Endothelial cell of umbilical vein (primary cell): Measurements from ENCODE around the gene SLC6A19. TPM values are rescaled to one million over a fixed set of nuclear protein-coding genes. Genes with fewer than 3 reads are reported as not detected.

Source experiments
- BruUV-seq: library from RNA; stranded (reverse); fragments of 400-500 nt; replicated peaks from 2 replicates; lab custom pipeline; 2021; lab: Mats Ljungman, UMichigan
- CTCF ChIA-PET: fragments of 300-600, 350-600 bp; sonication (Branson Sonifier 250); formaldehyde crosslinking; loops from one replicate; lab custom pipeline; 2021; ENCODE audit warnings: antibody characterized with exemption, inconsistent platforms; lab: Charles Lee
- POLR2A ChIA-PET: fragments of 300-600, 350-600 bp; sonication (Branson Sonifier 250); formaldehyde crosslinking; loops from one replicate; lab custom pipeline; 2021; ENCODE audit warnings: antibody characterized with exemption, inconsistent platforms; lab: Charles Lee
- DNase-seq: peaks from one replicate; pipeline ENCODE4 v3.0.0-alpha.2; 2011; ENCODE audit warnings: low read depth, low spot score
- FAIRE-seq: peaks from 2 replicates; lab custom pipeline; 2011; peaks lifted over from hg19 to GRCh38; lab: Jason Lieb, UNC
- H2AFZ ChIP-seq: 2 replicates; pipeline ENCODE4 v1.6.0; 2012; ENCODE audit warnings: low read depth, low read length, control low read depth, inconsistent platforms
- H3K27ac ChIP-seq: 2 replicates; pipeline ENCODE4 v1.5.1; 2011; ENCODE audit warnings: low read depth, mild to moderate bottlenecking, control low read depth, low read length, moderate library complexity; ENCODE audit not compliant: insufficient read depth
- H3K27me3 ChIP-seq, 2 experiments: 2 replicates each; pipeline versions ENCODE4 v1.6.0 to v1.6.1; 2011; ENCODE audit warnings: low read length in 2 of 2, mixed read lengths in 1 of 2; ENCODE audit not compliant: control insufficient read depth in 2 of 2, insufficient read depth in 2 of 2
- H3K36me3 ChIP-seq, 2 experiments: 2 replicates in 1 of 2; 3 replicates in 1 of 2; pipeline ENCODE4 v1.5.1; 2011; ENCODE audit warnings: low read length in 2 of 2, mild to moderate bottlenecking in 1 of 2, moderate library complexity in 1 of 2; ENCODE audit not compliant: control insufficient read depth in 2 of 2, insufficient read depth in 2 of 2; ENCODE audit errors: extremely low read depth in 1 of 2
- H3K4me1 ChIP-seq: 3 replicates; pipeline ENCODE4 v1.5.1; 2011; ENCODE audit warnings: mild to moderate bottlenecking, low read length; ENCODE audit not compliant: control insufficient read depth, insufficient read depth; ENCODE audit errors: extremely low read depth
- H3K4me2 ChIP-seq: 2 replicates; pipeline ENCODE4 v1.6.1; 2011; ENCODE audit warnings: low read length, control low read depth, mixed read lengths; ENCODE audit not compliant: insufficient read depth
- H3K4me3 ChIP-seq, 3 experiments: fragments of 200-600 bp in 1 of 3; sonication (generic), shearing (Covaris generic) in 1 of 3; replicated peaks in 1 of 3; 2 replicates each; pipeline ENCODE4 v1.5.1; 2011 to 2016; ENCODE audit warnings: control low read depth in 3 of 3, low read length in 3 of 3, mild to moderate bottlenecking in 2 of 3, inconsistent platforms in 1 of 3, low read depth in 1 of 3, moderate library complexity in 1 of 3; ENCODE audit not compliant: insufficient read depth in 1 of 3
- H3K79me2 ChIP-seq: 2 replicates; pipeline ENCODE4 v1.6.0; 2012; ENCODE audit warnings: low read length, inconsistent platforms; ENCODE audit not compliant: control insufficient read depth, insufficient read depth
- H3K9ac ChIP-seq: replicated peaks from 2 replicates; pipeline ENCODE3; 2011; ENCODE audit warnings: low read length, control low read depth; ENCODE audit not compliant: insufficient read depth; ENCODE audit errors: extremely low read depth
- H3K9me1 ChIP-seq: replicated peaks from 3 replicates; pipeline ENCODE4 v1.6.0; 2011; ENCODE audit warnings: mild to moderate bottlenecking, low read length; ENCODE audit not compliant: control insufficient read depth, insufficient read depth; ENCODE audit errors: extremely low read depth
- H3K9me3 ChIP-seq: replicated peaks from 2 replicates; pipeline ENCODE4 v1.5.1; 2012; ENCODE audit warnings: low read length, inconsistent platforms; ENCODE audit not compliant: control insufficient read depth, insufficient read depth
- H4K20me1 ChIP-seq: replicated peaks from 2 replicates; pipeline ENCODE3; 2011; ENCODE audit warnings: mild to moderate bottlenecking, low read length; ENCODE audit not compliant: control insufficient read depth, insufficient read depth; ENCODE audit errors: extremely low read depth
- CTCF ChIP-seq, 2 donors: IDR thresholded peaks; 1 replicate in 1 of 2; 2 replicates in 1 of 2; pipeline ENCODE4 v1.5.1; 2011; ENCODE audit warnings: low read length in 2 of 2, mild to moderate bottlenecking in 2 of 2, moderate library complexity in 2 of 2, control low read depth in 1 of 2, inconsistent platforms in 1 of 2, low read depth in 1 of 2; ENCODE audit not compliant: insufficient read depth in 1 of 2; ENCODE audit errors: extremely low read depth in 1 of 2
- EZH2 ChIP-seq: IDR thresholded peaks from 2 replicates; pipeline ENCODE4 v1.6.1; 2012; ENCODE audit warnings: borderline replicate concordance, low read depth, mild to moderate bottlenecking, moderate library complexity, low read length, inconsistent platforms; ENCODE audit not compliant: severe bottlenecking
- FOS ChIP-seq: IDR thresholded peaks from 2 replicates; pipeline ENCODE4 v1.6.1; 2011; ENCODE audit warnings: mild to moderate bottlenecking, low read length, moderate library complexity, borderline replicate concordance; ENCODE audit not compliant: insufficient read depth
- GATA2 ChIP-seq: IDR thresholded peaks from 2 replicates; pipeline ENCODE4 v1.7.0; 2011; ENCODE audit warnings: low read depth, mild to moderate bottlenecking, moderate library complexity, mixed read lengths, low read length; ENCODE audit not compliant: insufficient read length, insufficient read depth
- JUN ChIP-seq: IDR thresholded peaks from 2 replicates; pipeline ENCODE4 v1.6.1; 2011; ENCODE audit warnings: borderline replicate concordance, low read depth; ENCODE audit not compliant: insufficient read length, insufficient read depth
- MAX ChIP-seq: IDR thresholded peaks from 2 replicates; pipeline ENCODE4 v1.6.1; 2011; ENCODE audit not compliant: insufficient read depth, insufficient read length
- MYC ChIP-seq: IDR thresholded peaks from one replicate; pipeline ENCODE4 v1.6.1; 2011; ENCODE audit warnings: mild to moderate bottlenecking, low read depth, low read length
- POLR2A ChIP-seq: IDR thresholded peaks from 2 replicates; pipeline ENCODE4 v1.6.1; 2012; ENCODE audit warnings: low read depth, mild to moderate bottlenecking, control low read depth, low read length
- POLR2AphosphoS5 ChIP-seq: IDR thresholded peaks from 2 replicates; pipeline ENCODE4 v1.6.1; 2012; ENCODE audit warnings: low read depth, mild to moderate bottlenecking, control low read depth, low read length, moderate library complexity; ENCODE audit not compliant: insufficient read depth
- dilution Hi-C: fragments of 300-500 bp; cut with MboI; formaldehyde crosslinking; loops from one replicate; pipeline ENCODE4 v1.15.0; 2019; ENCODE audit warnings: low sequenced_read_pairs; ENCODE audit not compliant: extremely low pct_ligation_motif_present
- intact Hi-C: fragments of 100-400 bp; cut with micrococcal nuclease; formaldehyde crosslinking; loops from one replicate; pipeline ENCODE4 v1.10.0; 2022
- polyA plus RNA-seq, 4 experiments: library from polyadenylated mRNA; depleted of rRNA in 3 of 4; stranded (reverse) in 3 of 4; unstranded in 1 of 4; fragments of >200 nt; gene quantifications; 2 replicates each; pipeline versions ENCODE4 v1.2.1 to v1.2.3, GENCODE V29; 2011 to 2012; ENCODE audit warnings: missing spikeins in 1 of 4
- total RNA-seq: library from RNA; stranded (reverse); gene quantifications from 2 replicates; pipeline ENCODE4 v1.2.3, GENCODE V29; 2021

Gene SLC6A19
- total and polyA plus RNA-seq, 2 donors (not counting 3 experiments of a cell fraction or from before 2014, with no cell fraction given), result not detected

- H3K9ac ChIP-seq, result no peak overlapping the region
- BruUV-seq, result no TSS peak
- DNase-seq, result no peak
- ChIA-PET CTCF (no interaction called here), POLR2A (no interaction called here)
- H3K27me3 ChIP-seq, result peaks cover 0 to 3% of the 10 kb centered on the region in 2 experiments
- H3K4me1 ChIP-seq, result no peaks in the 10 kb centered on the region
- H3K4me2 ChIP-seq, result no peak overlapping the region
- TF ChIP-seq FOS (no peak), MYC (no peak), EZH2 (no peak), CTCF (IDR thresholded peaks at IDR 0.05; ENCODE audit: extremely low read depth in 1 of 2, insufficient read depth in 1 of 2, low read depth in 1 of 2, low read length in 2 of 2) (no peak), POLR2AphosphoS5 (no peak), GATA2 (no peak), JUN (no peak), MAX (no peak), POLR2A (no peak)
- no peak overlapping the region for H3K4me3 ChIP-seq
- no peaks in the 10 kb centered on the region for H3K79me2 ChIP-seq
- no peaks in the 10 kb centered on the region for H4K20me1 ChIP-seq
- no peaks in the 10 kb centered on the region for H3K9me1 ChIP-seq
- no peak overlapping the region for H2AFZ ChIP-seq
- FAIRE-seq, result no peak
- dilution Hi-C loops (no loop called here), intact Hi-C loops (no loop called here)
- no peaks in the 10 kb centered on the region for H3K36me3 ChIP-seq
- no peaks in the 10 kb centered on the region for H3K9me3 ChIP-seq
- no peak overlapping the region for H3K27ac ChIP-seq
Observed at GRCh38 chr5:1247811-1248210, 46.4 kb downstream of the SLC6A19 start.
